ENCODE results near the gene RAE1.

Gene RAE1

GRCh38 chr20:57421253-57422220, 70.5 kb downstream of the RAE1 start:
- H3K4me3 ChIP-seq (ENCODE audit: low read depth, low read length): no peak overlapping the region
- no peak for DNase-seq (ENCODE audit: low read depth)

DNA sequence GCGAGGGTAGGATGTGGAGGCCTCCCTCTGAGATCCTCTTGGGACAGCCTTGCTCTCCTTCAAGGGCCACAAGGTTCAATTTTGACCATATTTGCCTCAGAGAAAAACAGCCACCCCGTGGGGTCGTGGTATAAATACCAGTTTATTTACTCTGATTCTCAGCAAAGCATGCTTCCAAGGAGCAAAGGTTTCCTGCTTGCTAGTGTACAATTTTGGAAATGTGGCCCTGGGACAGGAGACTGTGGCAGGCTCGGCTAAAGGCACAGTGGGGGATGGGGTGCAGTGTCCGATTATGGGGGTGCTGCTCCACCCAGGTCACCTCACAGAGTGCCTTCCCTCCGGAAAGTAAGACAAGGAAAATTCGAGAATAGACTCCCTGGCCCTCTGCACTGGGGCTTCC, 71.2 kb downstream of the RAE1 start:
- DNase-seq (ENCODE audit: low read depth): no peak
- no peak overlapping the region for H3K4me3 ChIP-seq (ENCODE audit: low read depth, low read length)

- no peak overlapping the region for H3K4me3 ChIP-seq (ENCODE audit: low read depth, low read length)
Measured at GRCh38 chr20:57425150-57426013, 74.3 kb downstream of the RAE1 start.

DNA sequence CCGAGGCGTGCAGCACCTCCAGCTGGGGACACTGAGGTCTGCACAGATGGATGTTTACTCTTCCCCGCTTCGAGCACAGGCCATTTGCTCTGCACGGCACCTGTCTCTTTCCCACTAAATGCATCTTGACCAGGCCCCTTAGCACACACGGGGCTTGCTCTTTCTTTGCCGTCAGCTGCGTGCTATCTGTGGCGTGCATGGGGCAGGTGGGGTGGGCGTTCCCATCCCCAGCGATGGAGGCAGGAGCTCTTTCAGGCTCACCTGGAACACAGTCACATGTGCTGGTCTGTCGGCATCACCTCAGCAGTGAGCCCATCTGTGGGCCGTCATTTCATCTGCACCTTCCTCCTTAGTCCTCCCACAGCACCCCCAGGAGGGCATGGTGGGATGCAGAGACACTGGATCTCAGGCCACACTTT, 75.2 kb downstream of the RAE1 start:
- DNase-seq (ENCODE audit: low read depth): no peak
- H3K4me3 ChIP-seq (ENCODE audit: low read depth, low read length): no peak overlapping the region

More at GRCh38 chr20:57425150-57426013, 74.3 kb downstream of the RAE1 start:
- no peak for DNase-seq (ENCODE audit: low read depth)

DNA sequence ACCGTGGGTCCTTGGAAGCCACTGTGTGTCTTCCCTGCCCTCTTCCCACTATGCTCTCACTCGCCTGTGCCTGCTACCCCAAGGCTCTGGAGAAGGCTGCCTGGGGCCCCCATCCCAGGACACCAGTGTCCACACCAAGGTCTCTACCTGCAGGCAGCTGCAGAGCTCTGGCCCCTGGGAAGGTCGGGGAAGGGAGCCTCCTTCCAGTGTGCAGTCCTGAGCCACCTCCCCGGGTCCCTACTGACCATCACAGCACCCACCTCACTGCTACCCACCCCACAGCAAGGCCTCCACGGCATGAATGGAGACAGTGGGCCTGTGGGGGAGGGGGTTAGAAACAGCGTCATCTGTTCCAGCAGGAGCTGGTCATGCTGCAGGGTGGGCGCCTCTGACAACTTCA, 75.8 kb downstream of the RAE1 start:
- H3K4me3 ChIP-seq (ENCODE audit: low read depth, low read length): no peak overlapping the region
- DNase-seq (ENCODE audit: low read depth): no peak

DNA sequence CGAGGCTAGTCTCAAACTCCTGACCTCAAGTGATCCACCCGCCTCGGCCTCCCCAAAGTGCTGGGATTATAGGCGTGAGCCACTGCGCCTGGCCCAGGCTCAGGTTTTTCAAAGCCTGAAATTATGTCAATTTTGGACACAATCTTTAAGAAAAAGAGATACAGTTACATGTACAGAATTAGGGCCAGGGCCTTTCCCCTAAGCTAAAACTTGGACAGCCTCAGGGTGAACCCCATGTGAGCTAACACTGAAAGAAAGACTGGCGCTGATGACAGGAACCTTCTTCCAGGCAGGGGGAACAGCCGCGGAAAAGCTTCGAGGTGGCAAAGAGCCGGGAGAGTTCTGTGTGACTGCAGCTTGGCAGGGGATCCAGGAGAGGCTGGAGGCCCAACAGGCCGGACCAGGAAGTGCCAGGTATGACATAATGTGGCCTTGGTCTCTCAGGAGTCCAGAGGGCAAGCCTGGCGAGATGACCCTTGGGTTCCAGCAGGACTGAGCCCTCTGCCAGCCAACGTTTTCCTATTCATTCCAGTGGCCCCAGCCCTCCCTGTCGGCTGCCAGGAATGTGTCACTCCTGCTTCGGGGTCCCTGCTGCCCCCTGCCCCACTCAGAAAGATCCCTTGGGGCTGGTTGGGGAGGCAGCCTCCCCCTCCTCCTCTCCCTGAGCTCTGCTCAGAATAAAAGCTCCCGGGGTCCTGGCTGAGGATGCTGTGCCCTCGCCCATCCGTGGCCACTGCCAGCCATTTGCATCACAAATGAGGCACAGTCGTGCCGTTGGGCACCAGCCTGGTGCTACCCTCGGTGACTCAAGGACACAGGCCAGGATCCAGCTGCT, 77.5 kb downstream of the RAE1 start:
- H3K4me3 ChIP-seq (ENCODE audit: low read depth, low read length): no peak overlapping the region
- DNase-seq (ENCODE audit: low read depth): no peak
